GM18507 (cell line): Measurements from ENCODE around the gene SLC52A3.
"Not testable (repeated sequence)": the region's sequence is repeated elsewhere in the genome, so short reads cannot be mapped to it uniquely, and the experiment has no call there.

Source experiments
- DNase-seq: peaks from one replicate; pipeline ENCODE4 v3.0.0; 2011; ENCODE audit warnings: low read depth; ENCODE audit not compliant: insufficient read length; ENCODE audit errors: extremely low spot score
- FAIRE-seq: peaks from 2 replicates; lab custom pipeline; 2011; peaks lifted over from hg19 to GRCh38; lab: Jason Lieb, UNC

Gene SLC52A3

DNA sequence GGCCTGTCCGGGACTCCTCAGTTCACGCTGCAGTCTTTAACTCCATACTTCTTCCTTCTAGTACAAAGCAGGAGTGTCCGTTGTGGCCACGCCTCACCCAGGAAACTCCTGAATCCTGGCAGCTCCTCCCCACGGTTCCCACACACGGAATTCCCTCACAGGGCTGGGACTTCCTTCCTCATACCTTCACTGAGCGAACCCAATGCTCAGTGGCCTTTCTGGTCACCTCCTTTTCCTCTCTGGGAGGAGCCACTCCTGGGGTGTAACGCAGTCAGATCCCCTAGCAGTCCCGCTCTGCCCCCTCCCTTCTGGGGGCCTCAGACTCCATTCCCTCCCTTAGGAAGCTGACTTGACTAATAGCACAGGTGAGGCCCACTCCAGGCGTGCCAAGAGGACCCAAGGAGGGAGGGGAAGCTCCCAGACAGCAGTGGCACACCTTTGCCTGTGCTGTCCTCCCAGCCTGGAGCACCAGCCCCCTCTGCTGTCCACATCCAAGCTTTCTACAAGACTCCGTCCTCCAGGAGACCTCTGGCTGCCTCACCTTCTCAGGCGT lies at the start of gene SLC52A3:
SLC52A3 (minus strand) TSS at position 75 of the 553 bp plus-strand sequence. CDS start 2,726 bp downstream, outside the sequence.
- DNase-seq (no peak), FAIRE-seq (no peak)

DNA sequence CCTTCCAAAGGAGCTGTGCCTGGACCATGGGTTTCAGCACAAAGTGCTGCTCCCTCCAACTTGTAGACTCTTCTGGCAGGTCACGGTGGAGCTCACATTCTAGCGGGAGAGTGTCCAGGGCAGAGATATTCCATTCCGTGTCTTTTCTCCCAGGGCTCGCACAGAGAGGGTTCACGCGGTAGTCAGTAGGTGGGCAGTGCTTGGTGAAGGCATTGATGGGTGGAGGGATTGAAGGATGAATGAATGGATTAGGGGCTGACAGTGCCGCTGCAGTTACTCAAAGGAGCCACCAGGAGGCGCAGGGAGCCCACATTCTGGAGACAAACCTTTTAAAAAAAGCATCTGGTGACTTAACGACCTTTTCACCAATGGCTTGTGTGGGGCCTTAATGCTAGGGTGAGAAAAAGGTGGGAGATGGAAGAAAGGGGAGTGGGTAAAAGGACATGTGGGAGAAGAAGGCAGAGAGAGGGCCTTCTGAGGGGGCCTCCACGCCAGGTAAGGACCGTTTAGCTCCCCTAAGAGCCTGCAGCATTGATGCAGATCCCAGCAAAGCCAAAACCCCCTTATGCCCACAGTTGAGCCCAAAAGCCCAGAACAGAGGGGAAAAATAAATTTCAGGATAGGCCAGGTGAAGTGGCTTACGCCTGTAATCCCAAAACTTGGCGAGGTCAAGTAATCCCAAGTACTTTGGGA lies 47.8 kb upstream of the SLC52A3 start:
- DNase-seq (peak; percentile 52), FAIRE-seq (peak; percentile 88)

DNA sequence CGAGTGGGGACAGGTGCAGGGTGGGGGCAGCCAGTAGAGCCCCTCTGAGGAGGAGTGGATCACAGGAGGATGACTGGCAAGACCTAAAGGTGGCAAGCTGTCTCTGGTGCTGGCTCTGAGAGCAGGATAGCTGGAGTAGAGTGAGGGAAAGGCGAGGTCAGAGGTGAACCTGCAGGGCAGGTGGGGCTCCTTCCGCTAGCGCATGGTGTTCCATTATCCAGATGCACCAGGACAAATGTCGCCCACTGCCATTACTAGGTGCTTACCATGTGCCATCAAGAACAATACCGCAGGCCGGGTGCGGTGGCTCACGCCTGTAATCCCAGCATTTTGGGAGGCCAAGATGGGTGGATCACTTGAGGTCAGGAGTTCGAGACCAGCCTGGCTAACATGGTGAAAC lies 46.9 kb upstream of the SLC52A3 start:
- DNase-seq (no peak), FAIRE-seq (no peak)

DNA sequence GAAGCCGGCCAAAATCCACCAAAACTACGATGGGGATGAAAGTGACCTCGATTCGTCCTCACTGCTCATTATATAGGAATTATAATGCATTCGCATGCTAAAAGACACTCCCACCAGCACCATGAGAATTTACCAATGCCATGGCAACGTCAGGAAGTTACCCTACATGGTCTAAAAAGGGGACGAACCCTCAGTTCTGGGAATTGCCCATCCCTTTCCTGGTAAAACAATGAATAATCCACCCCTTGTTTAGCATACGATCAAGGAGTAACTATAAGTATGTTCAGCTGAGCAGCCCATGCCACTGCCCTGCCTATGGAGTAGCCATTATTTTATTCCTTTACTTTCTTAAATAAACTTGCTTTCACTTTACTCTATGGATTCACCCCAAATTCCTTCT lies 45.1 kb upstream of the SLC52A3 start:
- DNase-seq (no peak), FAIRE-seq (no peak)

DNA sequence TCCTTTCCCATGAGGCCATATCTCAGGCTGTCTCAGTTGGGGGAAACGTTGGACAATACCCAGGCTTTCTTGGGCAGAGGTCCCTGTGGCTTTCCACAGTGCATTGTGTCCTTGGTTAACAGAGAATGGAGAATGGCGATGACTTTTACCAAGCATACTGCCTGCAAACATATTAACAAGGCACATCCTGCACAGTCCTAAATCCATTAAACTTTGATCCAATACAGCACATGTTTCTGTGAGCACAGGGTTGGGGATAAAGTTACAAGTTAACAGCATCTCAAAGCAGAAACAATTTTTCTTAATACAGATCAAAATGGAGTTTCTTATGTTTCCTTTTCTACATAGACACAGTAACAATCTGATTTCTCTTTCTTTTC lies 44.1 kb upstream of the SLC52A3 start:
- FAIRE-seq, DNase-seq: not testable (repeated sequence)

DNA sequence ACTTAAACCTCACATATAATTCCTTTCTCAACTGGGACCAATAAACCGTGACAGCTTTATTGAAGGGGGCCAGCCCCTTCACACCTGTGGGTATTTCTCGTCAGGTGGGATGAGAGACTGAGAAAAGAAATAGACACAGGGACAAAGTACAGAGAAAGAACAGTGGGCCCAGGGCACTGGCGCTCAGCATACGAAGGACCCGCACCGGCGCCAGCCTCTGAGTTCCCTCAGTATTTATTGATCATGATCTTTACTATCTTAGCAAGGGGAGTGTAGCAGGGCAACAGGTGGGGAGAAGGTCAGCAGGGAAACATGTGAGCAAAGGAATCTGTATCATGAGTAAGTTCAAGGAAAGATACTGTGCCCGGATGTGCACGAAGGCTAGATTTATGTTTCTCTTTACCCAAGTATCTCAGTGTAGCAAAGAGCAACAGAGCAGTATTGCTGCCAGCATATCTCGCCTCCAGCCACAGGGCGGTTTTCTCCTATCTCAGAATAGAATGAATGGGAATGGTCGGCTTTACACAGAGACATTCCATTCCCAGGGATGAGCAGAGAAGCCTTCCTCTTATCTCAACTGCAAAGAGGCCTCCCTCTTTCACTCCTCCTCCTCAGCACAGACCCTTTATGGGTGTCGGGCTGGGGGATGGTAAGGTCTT lies 43.6 kb upstream of the SLC52A3 start:
- DNase-seq, FAIRE-seq: not testable (repeated sequence)

DNA sequence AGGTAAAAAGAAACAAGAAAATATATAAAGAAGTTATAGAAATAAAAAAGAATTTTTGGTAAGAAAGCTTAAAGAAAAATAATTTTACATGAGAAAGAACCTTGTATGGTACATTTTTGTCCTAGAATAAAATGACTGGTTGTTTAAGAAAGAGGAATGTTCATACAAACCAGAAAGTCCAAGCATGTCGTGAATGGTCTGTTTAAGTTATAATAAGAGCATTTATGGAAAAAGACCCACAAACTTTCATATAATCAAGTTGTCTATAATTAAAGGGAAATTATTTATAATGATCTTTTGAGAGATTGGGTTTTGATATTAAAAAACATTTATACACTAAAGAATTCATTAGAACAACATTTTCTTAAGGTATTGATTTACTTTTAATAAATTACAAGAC lies 37.4 kb upstream of the SLC52A3 start:
- FAIRE-seq = no peak

DNA sequence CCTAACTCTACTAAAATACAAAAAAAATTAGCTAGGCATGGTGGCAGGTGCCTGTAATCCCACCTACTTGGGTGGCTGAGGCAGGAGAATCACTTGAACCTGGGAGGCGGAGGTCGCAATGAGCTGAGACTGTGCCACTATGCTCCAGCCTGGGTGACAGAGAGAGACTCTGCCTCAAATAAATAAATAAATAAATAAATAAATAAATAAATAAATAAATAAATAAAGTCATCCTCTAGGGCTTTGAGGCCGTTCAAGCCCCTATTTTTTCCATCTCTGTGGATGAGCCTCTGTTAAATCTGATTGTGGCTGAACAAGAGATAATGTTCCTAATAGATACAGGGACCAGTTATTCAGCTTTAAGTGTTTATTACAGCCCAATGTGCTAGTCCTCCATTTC lies 33.4 kb upstream of the SLC52A3 start:
- FAIRE-seq (no peak), DNase-seq (no peak)

More for the DNA sequence above, 37.4 kb upstream of the SLC52A3 start:
- DNase-seq = no peak

DNA sequence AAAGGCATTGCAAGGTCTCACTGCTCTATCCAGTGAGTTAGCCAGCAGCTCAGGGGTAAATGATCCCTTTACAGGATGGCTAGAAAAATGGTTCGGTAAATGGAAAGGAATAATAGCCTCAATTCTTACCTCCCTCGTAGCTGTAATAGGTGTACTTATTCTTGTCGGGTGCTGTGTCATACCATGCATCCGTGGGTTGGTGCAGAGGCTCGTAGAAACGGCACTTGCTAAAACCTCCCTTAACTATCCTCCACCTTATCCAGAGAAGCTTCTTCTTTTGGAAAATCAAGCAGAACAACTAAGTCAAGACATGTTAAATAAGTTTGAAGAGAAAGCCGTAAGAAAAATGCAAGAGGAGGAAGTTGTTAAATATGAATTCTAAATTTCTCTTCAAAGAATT lies 31.7 kb upstream of the SLC52A3 start:
- DNase-seq, FAIRE-seq: not testable (repeated sequence)

DNA sequence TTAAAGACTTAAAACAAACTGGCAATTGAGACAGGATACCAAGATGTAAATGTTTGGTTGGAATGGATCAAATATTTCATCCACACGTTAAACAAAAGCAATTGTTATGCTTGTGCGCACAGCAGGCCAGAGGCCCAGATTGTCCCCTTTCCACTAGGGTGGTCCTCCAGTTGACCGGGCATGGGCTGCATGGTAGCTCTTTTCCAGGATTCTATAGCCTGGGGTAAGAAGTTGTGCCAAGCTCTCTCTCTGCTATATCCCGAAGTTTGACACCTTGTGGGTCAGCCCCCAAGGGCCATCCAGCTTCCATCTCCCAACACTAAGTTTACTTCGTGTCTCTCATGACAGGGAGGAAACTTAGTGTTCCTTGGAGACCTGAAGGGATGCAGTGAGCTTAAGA lies 30.4 kb upstream of the SLC52A3 start:
- FAIRE-seq, DNase-seq: not testable (repeated sequence)

DNA sequence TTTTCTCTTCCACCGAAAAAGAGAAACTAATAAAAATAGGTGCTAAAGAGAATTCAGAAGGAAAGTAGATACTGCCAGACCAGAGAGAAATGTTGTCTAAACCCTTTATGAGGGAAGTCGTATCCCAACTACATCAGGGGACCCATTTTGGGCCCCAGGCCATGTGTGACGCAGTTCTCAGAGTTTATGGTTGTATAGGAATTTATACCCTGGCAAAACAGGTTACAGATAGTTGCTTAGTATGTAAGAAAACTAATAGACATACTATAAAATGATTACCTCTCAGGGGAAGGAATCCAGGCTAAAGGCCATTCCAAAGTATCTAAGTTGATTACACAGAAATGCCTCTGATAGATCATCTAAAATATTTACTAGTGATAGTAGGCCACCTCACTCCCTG lies 28.6 kb upstream of the SLC52A3 start:
- FAIRE-seq (no peak), DNase-seq (no peak)

DNA sequence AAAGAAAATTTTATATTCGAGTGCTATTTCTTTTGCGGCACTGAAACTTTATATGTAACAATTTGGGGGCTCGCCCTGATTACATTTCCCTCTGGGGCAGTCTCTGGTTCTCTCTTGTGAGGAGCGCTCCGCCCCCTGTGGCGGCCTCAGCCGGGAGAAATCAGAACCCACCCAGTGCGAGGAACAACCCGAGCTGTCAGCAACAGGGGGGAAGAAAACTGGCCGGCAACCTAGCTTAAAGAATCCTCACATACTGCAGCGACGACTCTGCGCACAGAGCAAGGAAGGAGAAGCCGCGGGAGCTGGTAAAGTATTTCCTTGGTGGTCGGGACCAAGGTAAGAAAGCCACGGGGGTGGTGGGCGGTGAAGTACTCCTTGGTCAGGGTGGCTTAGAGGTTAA lies 23.9 kb upstream of the SLC52A3 start:
- no peak for FAIRE-seq
- DNase-seq = no peak

DNA sequence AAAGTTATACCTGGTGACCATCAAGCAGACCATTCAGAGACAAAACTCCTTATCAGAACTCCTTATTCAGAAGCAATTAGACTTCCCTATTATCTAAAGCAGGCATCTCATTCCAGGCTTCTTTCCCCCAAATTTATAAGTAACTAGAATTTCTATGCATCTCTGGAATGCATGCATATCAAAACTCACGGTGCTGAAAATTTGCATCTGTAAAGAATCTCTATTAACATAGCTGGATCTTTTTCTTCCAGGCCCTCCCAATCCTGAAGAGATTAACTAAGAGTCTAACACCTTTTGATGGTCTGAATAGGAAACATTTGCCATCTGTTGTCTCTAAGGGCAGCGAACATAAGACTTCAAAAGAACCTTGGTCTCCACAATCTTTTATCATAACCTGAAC lies 22.8 kb upstream of the SLC52A3 start:
- DNase-seq = no peak
- no peak for FAIRE-seq

DNA sequence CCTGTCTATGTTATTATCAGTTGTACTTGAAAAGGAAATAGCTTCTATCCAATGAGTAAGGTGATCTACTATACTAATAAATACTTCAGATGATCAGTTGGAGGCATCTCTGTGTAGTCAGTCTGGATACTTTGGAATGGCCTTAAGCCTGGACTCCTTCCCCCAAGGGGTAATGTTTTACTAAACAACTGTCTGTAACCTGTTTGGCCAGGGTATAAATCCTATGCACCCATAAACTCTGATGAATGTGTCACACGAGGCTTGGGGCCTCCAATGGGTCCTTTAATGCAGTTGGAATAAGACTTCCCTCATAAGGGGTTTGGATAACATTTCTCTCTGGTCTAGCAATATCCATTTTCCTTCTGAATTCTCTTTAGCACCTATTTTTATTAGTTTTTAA lies 19.5 kb upstream of the SLC52A3 start:
- DNase-seq (no peak), FAIRE-seq (no peak)

DNA sequence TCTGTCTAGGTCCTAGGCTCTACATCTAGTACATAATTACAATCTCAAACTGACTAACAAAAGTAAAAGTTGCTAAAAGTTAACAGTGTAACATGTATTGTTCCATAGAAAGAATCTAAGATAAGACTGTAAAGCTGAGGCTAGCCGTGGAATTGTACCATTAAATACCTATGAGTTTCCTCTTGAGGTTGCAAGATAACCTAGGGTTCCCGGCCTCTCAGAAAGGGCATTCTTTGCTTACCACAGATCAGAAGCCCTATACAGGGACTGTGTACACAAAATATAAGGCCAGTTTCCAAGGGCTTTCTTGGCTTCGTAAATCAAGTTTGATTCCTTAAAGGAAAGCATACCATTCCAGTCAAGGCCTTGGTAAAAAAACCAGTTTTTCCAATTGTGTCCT lies 11.5 kb upstream of the SLC52A3 start:
- FAIRE-seq (no peak), DNase-seq (no peak)

DNA sequence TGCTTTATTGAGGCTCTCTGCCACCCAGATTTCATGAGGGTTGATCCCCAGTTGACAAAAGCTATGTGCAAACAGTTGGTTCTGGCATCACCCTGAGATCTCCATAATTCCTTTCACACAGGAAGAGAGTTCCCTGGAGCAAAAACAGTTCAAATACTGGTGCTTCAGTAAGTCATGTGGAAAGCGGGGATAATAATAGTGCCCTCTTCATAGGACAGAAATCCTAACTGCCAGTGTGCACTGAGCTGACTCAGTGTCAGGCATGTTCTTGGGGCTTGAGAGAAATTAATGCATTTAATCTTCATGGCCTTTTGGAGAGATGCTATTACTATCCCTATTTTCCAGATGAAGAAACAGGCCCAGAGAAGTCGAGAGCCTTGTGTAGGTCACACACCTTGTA lies 7.9 kb upstream of the SLC52A3 start:
- no peak for FAIRE-seq
- no peak for DNase-seq

DNA sequence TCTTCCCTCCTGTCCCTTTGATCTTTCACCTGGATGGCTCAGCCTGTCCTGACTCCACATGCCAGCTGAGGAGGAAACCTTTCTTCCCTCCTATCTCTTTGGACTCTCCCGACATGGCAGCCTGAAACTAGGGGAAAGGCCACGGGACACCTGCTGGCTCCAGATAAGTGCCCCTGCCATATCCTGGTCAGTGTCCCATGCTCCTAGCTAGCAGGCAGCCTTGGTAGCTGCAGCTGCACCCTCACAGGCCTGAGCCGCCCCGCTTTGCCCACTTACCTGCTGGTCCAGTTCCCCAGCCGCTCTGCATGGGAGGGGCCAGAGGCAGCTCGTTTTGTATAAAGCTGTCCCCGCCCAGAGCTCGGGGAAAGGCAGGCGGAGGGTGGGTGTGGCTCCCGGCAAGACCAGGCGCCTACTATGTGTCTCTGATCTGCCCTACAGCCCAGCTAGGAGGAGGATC lies 7.4 kb upstream of the SLC52A3 start:
- no peak for DNase-seq
- FAIRE-seq = no peak

DNA sequence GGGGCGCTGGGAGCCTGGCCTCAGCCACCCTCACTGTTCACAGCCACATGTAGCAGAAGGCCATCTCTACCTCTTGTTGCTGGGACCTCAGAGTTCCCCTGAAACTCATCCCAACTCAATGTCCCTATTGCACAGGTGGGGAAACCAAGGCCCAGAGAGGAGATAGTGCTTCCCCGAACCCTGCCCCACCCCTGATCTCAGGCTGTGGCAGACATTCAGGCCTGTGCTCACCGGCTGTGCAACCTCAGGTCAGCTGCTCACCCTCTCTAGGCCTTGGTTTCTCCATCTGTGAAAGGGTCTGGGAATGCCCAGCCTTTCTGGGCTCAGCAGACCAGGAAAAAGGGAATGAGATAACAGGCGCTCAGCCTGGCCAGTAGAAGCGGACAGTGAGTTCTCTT lies 6.4 kb upstream of the SLC52A3 start:
- DNase-seq = no peak
- no peak for FAIRE-seq

DNA sequence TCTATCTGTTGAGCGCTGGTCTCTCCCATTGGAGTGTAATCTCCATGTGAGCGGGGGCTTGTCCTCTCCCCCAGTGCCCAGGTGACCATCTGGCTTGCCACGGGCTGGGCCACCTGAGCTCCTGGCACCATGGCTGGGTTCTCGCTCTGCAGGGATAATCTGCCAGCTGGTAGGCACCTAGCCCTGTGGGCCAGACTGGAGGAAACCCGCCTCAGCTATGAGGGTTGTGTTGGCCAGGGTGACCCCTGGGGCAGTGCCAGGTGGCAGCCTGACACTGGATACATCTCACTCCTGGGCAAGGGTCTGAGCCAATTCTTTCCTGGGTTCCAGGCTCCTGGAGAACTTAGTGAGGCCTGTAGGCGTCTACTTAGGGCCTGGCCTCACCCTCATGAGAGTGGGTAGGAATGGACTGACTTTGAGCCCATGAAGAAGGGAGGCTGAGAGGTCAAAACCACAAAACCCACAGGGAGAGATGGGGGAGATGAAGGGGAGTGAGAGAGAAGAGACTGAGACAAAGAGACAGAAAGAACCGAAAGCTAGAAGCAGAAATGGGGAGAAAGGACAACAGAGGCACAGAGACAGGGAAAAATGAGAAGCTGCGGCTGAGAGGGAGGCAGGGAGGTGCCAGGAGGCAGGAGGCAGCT lies 5.8 kb upstream of the SLC52A3 start:
- FAIRE-seq (no peak), DNase-seq (no peak)

DNA sequence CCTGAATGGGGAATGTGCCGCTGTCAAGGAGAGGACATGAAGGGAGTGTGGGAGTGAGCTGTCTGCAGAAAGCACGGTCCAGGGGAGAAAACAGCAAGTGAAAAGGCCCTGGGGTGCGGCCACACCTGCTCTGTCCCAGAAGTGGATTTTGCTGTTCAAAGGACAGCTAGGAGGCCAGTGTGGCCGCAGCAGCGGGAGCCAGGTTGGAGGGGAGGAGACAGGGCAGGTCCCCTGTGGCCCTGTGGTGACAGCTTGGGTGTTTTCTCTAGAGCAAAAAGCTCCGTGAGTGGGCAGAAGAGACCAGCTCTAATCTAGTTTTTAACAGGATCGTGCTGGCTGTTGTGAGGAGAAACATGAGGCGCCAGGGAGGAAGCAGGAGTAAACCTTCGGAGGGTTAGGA lies 4.5 kb upstream of the SLC52A3 start:
- FAIRE-seq (no peak), DNase-seq (no peak)
